ENCODE measurements around the gene CPSF2.

DNA sequence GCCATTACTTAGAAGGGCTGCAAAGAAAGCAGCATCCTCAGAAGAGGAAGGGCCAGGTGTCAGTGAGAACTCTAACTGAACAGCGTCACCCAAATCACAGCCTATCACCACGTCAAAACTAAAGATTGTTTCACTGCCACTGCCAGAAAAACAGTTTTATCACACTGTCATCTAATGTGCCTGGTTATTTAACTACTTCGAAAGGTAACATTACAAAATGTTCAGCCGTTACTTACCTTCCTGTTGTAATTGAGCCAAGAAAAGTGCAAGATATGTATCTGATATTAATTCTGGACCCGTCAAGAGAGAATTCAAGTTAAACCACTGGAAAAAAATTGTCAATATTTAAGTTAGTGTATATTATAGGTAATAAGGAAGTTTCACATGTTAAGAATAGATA lies 33.3 kb upstream of the CPSF2 start:
- TF ChIP-seq YY1 (IDR thresholded peaks at IDR 0.05; ENCODE audit: insufficient read depth, insufficient read length) (no peak), SUZ12 (IDR thresholded peaks at IDR 0.05; ENCODE audit: extremely low read depth, insufficient read depth, insufficient read length) (no peak)
